OCI-LY1 (cell line): Measurements from ENCODE around the gene CTNND2.

Source experiments
- H2AFZ ChIP-seq: fragments of 200-600 bp; sonication (generic), shearing (Covaris generic); 2 replicates; pipeline ENCODE4 v1.6.0; 2014; ENCODE audit warnings: antibody characterized with exemption, mild to moderate bottlenecking, low read length
- H3F3A ChIP-seq: fragments of 200-600 bp; sonication (generic), shearing (Covaris generic); 2 replicates; pipeline ENCODE4 v1.6.0; 2014; ENCODE audit warnings: mild to moderate bottlenecking, antibody characterized with exemption, low read length, moderate library complexity; ENCODE audit not compliant: insufficient read depth
- H3K27ac ChIP-seq: fragments of 200-600 bp; sonication (generic); 2 replicates; pipeline ENCODE4 v1.5.1; 2014; ENCODE audit warnings: low read length, mixed run types, mild to moderate bottlenecking, low read depth; ENCODE audit not compliant: poor library complexity, severe bottlenecking
- H3K27me3 ChIP-seq: fragments of 200-600 bp; sonication (generic); 2 replicates; pipeline ENCODE4 v1.6.0; 2014; ENCODE audit warnings: antibody characterized with exemption, mild to moderate bottlenecking, low read length, moderate library complexity; ENCODE audit not compliant: insufficient read depth
- H3K36me3 ChIP-seq: fragments of 200-600 bp; sonication (generic); 2 replicates; pipeline ENCODE4 v1.6.1; 2014; ENCODE audit warnings: mild to moderate bottlenecking, antibody characterized with exemption, low read length, moderate library complexity, mixed read lengths; ENCODE audit not compliant: insufficient read depth
- H3K4me1 ChIP-seq: fragments of 200-600 bp; sonication (generic); 2 replicates; pipeline ENCODE4 v1.5.1; 2014; ENCODE audit warnings: mild to moderate bottlenecking, low read length, moderate library complexity; ENCODE audit not compliant: insufficient read depth, severe bottlenecking
- H3K4me2 ChIP-seq: fragments of 200-600 bp; sonication (generic), shearing (Covaris generic); 2 replicates; pipeline ENCODE4 v1.6.1; 2014; ENCODE audit warnings: low read length
- H3K4me3 ChIP-seq: fragments of 200-600 bp; sonication (generic); 2 replicates; pipeline ENCODE4 v1.5.1; 2014; ENCODE audit warnings: low read length, low read depth, mild to moderate bottlenecking, mixed read lengths; ENCODE audit not compliant: poor library complexity, severe bottlenecking
- H3K79me2 ChIP-seq: fragments of 200-600 bp; shearing (Covaris generic); 2 replicates; pipeline ENCODE4 v1.6.1; 2016; ENCODE audit warnings: mixed run types, low read length, mixed read lengths; ENCODE audit not compliant: insufficient read depth
- H3K9ac ChIP-seq: fragments of 200-600 bp; sonication (generic), shearing (Covaris generic); 2 replicates; pipeline ENCODE4 v1.6.1; 2014; ENCODE audit warnings: mild to moderate bottlenecking, low read length, mixed read lengths
- H3K9me2 ChIP-seq: fragments of 200-600 bp; sonication (generic), shearing (Covaris generic); 2 replicates; pipeline ENCODE4 v1.6.1; 2014; ENCODE audit warnings: low read depth, mild to moderate bottlenecking, low read length, mixed read lengths
- H3K9me3 ChIP-seq: fragments of 200-600 bp; shearing (Covaris generic); 2 replicates; pipeline ENCODE4 v1.6.1; 2014; ENCODE audit warnings: low read length, mixed read lengths
- H4K20me1 ChIP-seq: fragments of 200-600 bp; sonication (generic), shearing (Covaris generic); 2 replicates; pipeline ENCODE4 v1.6.0; 2016; ENCODE audit warnings: mild to moderate bottlenecking, low read length; ENCODE audit not compliant: insufficient read depth
- EZH2 ChIP-seq: fragments of 200-600 bp; sonication (generic), shearing (Covaris generic); IDR thresholded peaks from 2 replicates; pipeline ENCODE4 v1.8.0; 2017; ENCODE audit warnings: borderline replicate concordance, mixed run types, mild to moderate bottlenecking, antibody characterized with exemption, low read length, moderate library complexity, mixed read lengths
- TF ChIP-seq, protein P1 (sequence below): fragments of 200-600 bp; sonication (generic), shearing (Covaris generic); IDR thresholded peaks from 2 replicates; pipeline ENCODE4 v1.5.1; 2017; ENCODE audit warnings: mild to moderate bottlenecking, antibody characterized with exemption, low read length, moderate library complexity, mixed read lengths

CTNND2 gene

DNA sequence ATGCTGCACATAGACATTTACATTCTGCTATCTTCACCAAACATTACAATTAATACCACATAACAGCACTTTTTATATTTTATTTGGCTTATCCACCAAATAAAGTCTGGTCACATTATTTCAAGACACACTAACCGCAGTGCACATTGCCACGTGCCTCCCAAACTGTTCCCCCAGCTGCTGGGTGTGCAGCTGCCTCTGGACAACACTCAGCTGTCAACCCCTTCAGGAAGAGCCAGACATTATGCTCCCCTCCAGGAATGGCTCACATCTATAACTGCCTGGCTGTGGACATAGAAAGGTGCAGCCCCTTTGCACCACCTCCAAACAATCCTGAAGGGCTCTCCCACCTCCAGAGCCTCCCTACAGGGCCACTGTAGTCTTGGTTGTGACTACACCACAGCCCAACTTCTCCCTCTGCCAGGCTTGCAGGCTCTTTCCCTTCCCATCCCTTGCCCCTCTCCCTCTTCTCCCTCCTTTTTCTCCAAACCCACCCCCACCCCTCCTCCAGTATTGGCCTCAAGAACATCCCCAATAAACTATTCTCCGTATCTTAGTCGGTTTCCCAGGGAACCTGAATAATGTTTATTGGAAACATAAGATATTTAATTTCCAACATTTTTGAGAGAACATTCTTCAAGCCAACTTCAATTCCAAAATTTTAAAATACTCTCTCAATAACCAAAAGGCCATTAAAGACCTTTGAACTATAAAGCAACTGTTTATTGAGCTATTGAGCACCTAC is 372.3 kb downstream of the CTNND2 start:
- Histone ChIP-seq H3K9ac (no peak overlapping the region), H3K4me1 (no peaks in the 10 kb centered on the region), H3K4me2 (no peak overlapping the region), H3K4me3 (no peak overlapping the region), H3K27me3 (no peaks in the 10 kb centered on the region), H3K9me2 (no peaks in the 10 kb centered on the region), H3K79me2 (no peaks in the 10 kb centered on the region), H2AFZ (no peak overlapping the region), H3K9me3 (no peaks in the 10 kb centered on the region), H3K36me3 (no peaks in the 10 kb centered on the region), H3F3A (no peaks in the 10 kb centered on the region), H4K20me1 (no peaks in the 10 kb centered on the region), H3K27ac (no peak overlapping the region)
- no peak for TF ChIP-seq EZH2
- TF ChIP-seq, protein P1, sequence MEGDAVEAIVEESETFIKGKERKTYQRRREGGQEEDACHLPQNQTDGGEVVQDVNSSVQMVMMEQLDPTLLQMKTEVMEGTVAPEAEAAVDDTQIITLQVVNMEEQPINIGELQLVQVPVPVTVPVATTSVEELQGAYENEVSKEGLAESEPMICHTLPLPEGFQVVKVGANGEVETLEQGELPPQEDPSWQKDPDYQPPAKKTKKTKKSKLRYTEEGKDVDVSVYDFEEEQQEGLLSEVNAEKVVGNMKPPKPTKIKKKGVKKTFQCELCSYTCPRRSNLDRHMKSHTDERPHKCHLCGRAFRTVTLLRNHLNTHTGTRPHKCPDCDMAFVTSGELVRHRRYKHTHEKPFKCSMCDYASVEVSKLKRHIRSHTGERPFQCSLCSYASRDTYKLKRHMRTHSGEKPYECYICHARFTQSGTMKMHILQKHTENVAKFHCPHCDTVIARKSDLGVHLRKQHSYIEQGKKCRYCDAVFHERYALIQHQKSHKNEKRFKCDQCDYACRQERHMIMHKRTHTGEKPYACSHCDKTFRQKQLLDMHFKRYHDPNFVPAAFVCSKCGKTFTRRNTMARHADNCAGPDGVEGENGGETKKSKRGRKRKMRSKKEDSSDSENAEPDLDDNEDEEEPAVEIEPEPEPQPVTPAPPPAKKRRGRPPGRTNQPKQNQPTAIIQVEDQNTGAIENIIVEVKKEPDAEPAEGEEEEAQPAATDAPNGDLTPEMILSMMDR = no peak

DNA sequence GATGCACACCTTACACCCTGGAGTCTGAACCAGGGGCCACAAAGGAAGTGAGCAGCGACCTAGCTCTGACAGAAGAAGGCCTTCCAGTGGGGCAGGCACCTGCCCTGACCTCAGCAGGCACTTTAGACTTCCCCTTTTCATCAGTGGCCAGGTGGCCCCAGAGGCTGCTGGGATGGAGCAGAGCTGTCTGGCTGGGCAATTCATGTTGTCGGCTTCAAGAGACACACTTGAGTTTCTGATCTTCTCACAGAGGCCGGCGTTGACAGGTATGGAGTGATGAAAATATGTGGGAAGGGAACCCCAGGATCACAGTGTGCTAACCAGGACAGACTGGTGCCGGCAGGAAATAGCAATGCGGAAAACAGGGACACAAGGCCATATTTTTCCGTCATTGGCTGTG is 375.5 kb downstream of the CTNND2 start:
- H3K4me3 ChIP-seq = no peak overlapping the region

DNA sequence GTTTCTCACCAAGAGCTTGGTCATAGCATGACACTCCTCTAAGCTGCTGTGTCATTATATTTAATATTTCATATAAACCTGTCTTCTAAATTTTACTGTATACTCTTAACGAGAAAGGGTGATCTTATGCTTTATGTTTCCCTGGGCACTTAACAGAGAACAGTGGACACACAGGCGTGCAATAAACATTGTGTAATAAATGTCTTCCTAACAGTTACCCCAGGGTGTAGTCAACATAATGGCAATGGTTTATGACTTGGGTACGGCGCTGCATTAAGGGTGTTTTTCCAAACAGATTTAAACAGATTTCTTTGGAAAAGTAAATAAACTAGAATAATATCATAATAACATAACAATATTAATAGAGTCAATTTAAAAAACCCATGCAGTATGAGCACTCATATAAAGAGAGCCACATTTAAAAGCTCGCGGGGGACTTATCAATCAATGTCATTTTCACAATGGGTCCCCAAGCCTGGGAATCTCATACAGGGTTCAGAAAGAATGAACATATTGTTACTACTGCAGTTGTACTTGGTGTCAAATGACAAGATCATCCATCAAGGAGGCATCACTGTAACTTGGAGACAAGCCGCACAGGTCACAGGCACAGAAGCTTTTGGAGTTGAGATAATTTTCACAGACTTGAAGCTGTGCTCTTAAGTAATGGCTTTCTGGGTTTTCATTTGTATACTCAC is 376.4 kb downstream of the CTNND2 start:
- no peak overlapping the region for H2AFZ ChIP-seq
- no peak overlapping the region for H3K27ac ChIP-seq
- H3K27me3 ChIP-seq = no peaks in the 10 kb centered on the region
- no peak overlapping the region for H3K4me3 ChIP-seq
- no peaks in the 10 kb centered on the region for H4K20me1 ChIP-seq
- no peaks in the 10 kb centered on the region for H3K9me3 ChIP-seq
- no peaks in the 10 kb centered on the region for H3K36me3 ChIP-seq
- no peak for TF ChIP-seq EZH2
- TF ChIP-seq, protein P1 = no peak
- no peaks in the 10 kb centered on the region for H3K9me2 ChIP-seq
- H3K4me1 ChIP-seq = no peaks in the 10 kb centered on the region
- H3K4me2 ChIP-seq = no peak overlapping the region
- no peak overlapping the region for H3K9ac ChIP-seq
- no peaks in the 10 kb centered on the region for H3K79me2 ChIP-seq
- no peaks in the 10 kb centered on the region for H3F3A ChIP-seq

More for the DNA sequence above, 375.5 kb downstream of the CTNND2 start:
- H3K36me3 ChIP-seq = no peaks in the 10 kb centered on the region
- no peaks in the 10 kb centered on the region for H3K9me3 ChIP-seq
- no peaks in the 10 kb centered on the region for H3K4me1 ChIP-seq
- no peaks in the 10 kb centered on the region for H4K20me1 ChIP-seq
- no peaks in the 10 kb centered on the region for H3K27me3 ChIP-seq
- H3K9me2 ChIP-seq = no peaks in the 10 kb centered on the region
- H3K4me2 ChIP-seq = no peak overlapping the region
- no peaks in the 10 kb centered on the region for H3F3A ChIP-seq
- H3K9ac ChIP-seq = no peak overlapping the region
- no peaks in the 10 kb centered on the region for H3K79me2 ChIP-seq
- no peak overlapping the region for H3K27ac ChIP-seq
- no peak for TF ChIP-seq EZH2
- TF ChIP-seq, protein P1 = no peak
- no peak overlapping the region for H2AFZ ChIP-seq
